ENCODE results near the gene TP53BP1.

DNA sequence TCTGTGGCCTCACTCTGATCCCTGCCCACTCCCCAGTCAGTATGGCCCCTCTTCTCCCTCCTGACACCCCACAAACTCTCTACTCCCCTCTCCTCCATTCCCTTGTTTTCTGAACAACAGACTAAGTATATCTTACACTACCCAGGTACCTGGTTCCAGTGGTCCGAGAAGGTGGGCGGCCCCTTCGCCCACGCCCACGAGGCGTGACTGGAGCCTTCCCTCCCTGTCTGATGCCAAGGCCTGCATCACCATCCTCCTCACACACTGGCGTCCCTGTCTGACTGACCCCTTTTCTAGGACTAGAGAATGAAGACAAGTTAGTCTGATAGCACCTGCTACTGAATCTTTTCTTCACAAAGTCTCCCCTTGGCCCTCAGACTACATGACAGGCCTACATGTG, 72.1 kb downstream of the TP53BP1 start:
- TF ChIP-seq CTCF (IDR thresholded peaks at IDR 0.05) (no peak), EP300 (IDR thresholded peaks at IDR 0.05) (no peak), POLR2A (IDR thresholded peaks at IDR 0.05) (no peak), POLR2AphosphoS5 (IDR thresholded peaks at IDR 0.05) (no peak)

All from stomach (tissue), 4 donors.